CD4-positive, alpha-beta T cell treated with Interleukin-21 for 1 hour (primary cell): ENCODE measurements around the gene STK33.

ENCODE experiments used
- DNase-seq: peaks from one replicate; pipeline ENCODE4 v3.0.0-alpha.2; 2020

Gene STK33

DNA sequence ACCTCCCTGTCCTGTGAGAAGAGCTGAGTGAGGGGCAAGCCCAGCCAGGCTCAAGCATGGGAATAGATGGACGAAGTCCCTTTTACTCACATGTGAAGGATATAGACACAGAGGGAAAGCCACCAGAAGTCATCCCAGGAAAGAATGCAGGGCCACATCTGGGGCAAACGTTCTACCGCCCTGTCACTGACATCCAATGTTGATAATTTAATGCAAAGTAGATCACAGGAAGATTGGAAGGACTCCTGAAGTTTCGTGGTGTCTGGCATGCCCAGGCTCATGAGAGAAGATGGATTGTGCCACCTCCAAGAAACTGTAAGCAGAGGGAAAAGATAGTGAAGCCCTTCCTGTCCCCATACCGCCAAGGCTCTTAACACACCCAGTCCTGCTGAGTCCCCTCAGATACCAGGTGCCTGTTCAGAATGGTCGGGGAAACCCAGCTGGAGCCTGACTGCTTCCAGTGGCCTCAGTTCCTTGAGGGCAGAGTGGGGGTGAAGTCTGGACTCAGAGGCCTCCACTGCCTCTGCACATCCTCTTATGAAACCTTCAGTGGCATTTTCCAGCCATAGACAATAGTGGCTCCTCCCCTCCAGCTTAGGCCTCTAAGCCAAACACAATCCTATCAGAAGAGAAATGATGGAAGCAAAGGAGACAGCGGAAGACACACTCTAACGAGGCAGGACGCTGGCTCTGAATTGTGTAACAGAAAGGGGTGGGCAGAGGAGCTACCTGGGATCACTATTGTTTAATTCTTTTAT lies 7.5 kb upstream of the STK33 start:
- DNase-seq = no peak

DNA sequence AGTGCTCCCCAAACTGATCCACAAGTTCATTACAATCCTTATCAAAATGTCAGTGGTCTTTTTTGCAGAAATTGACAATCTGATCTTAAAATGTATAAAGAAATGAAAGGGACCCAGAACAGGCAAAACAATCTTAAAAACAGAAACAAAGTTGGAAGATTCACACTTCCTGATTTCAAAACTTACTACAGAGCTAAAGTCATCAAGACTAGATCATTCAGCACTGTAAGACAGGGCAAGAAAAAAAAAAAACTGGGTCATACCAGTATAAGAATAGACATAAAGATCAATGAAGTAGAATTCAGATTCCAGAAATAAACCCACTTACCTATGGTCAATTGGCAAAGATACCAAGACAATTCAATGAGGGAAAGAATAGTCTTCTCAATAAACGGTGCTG lies 4.5 kb upstream of the STK33 start:
- DNase-seq = no peak

DNA sequence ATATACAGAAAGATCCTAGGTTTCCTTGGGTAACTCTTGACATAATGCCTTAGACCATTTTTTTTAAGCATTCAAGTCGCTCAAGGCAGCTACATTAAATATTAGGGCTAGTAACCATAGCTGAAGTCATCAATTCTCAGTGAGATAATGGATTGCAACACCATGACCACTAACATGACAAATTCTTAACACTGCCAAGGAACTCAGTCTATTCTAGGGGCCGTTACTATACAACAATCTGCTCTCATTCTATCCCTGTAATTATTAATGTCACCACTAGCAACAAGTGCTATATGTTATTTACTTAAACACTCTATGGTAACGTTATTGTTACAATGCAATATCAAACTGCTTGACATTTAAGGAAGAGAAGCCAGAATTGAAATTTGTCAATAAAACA lies 3.2 kb upstream of the STK33 start:
- DNase-seq = no peak

DNA sequence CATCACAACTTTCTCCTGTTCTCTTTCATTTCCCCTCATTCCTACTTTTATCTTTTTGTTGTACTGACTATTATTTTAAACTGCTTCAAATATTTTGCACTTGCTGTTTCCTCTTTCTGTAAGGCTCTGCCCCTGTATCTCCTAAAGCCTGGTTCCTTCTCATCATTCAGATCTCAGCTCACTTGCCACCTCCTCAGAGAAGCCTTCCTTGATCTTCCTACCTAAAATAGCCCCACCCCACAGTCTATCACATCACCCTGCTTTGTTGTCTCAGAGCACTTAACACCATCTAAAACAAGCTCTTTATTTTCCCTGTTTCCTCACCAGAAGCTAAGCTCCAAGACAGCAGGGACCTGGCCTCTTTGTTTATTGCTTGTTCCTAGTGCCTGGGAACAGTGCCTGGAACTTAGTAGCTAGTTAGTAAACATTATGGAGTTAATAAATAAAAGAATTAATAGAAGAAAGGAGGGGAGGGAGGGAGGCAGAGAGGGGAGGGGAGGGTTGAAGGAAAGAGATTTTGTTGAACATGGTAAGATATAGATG lies 2.5 kb upstream of the STK33 start:
- DNase-seq = no peak

DNA sequence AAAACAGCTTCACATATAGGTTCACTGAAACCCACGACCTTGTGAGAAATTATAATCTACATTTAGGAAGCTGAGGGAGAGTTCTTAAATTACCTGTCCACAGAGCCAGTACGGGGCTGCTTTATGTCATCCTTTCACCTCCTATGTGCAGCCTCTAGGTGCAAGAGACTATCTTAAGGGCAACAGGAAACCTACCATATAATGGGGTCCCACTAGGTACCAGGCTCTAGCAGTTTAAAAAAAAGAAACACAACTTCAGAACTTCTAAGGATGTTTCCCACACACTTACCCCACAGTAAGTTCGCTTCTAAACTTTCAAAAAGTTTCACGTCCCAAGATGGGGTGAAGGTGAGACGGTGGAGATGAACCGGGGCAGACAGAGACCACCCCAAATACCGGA lies 573 bp downstream of the STK33 start:
- DNase-seq = no peak

DNA sequence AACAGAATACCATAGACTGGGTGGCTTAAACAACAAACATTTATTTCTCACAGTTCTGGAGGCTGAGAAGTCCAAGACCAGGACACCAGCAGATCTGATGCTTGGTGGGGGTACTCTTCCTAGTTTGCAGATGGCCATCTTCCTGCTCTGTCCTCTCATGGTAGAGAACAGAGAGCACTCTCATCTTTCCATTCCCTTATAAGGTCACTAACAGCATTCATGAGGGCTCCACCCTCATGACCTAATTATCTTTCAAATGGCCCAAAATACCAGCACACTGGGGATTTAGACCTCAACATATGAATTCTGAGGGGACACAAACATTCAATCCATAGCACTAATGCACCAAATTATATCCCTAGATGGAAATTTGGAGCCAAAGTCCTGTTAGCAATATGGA lies 6.1 kb downstream of the STK33 start:
- DNase-seq = no peak

DNA sequence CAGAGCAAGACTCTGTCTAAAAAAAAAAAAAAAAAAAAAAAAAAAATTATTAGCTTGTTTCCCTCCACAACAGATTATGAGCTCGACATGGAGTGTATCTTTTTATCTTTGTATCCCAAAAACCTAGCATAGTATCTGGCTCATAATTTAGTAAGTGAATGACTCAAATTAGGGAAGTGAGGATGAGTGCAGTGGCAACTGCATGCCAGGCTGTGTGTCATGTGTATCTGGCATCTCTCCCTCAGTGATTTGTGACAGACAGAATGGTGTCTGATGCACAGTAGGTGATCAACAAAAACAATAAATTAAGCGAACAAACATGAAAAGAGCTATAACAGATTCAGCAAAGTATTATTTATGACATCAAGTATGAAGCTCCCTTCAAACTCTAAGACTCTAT lies 7.2 kb downstream of the STK33 start:
- DNase-seq = no peak

DNA sequence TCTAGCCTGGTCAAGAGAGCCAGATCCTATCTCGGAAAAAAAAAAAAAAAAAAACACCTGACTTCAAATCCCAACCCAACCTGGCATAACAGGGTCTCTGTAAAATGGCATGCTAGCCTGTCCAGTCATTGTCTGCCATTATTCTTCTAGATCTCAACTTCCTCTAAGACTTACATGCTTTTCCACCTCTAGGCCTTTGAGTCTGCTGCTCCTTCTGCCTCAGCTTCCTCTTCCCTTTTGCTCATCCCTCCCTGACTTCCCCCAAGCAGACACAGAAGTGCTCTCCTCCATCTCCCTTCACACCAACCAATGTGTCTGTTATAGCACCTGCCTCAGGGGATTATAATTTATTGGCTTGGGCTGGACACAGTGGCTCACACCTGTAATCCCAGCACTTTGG lies 7.8 kb downstream of the STK33 start:
- no peak for DNase-seq

DNA sequence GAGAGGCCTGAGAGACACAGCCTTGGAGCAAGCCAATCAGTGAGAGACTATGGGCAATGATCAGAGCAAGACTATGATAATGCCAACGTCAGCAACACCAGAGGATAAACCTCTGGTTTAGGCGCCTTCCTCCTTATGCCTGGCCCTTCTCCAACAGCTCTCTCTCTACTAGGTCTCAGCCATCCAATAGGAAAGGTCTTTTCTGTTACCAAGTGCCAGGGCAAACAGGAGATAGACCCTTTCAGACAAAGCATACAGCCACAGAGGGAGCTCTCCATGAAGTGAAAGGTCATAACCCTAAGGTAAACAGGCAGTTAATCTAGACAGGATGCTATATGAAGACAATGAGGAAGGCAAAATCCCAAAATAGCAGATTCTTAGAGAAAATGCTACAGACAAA lies 9.5 kb downstream of the STK33 start:
- no peak for DNase-seq

DNA sequence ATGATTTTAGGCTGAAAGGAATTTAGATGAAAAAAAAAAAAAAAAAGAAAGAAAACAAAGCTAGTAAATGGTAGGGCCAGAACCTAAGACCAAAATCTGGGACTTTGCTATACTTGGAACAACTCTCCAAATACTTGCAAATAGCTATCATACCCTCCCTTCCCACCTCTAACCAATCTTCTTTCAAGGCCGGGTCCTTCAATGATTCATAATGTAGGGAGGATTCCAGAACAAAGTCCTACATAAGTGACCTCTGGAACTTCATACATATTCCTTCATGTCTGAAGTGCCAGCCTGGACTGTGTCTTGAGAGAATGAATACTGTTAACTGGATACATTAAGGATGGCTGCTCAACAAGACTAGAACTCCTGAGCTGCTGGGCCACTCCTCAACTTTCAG lies 9.9 kb downstream of the STK33 start:
- DNase-seq = no peak

DNA sequence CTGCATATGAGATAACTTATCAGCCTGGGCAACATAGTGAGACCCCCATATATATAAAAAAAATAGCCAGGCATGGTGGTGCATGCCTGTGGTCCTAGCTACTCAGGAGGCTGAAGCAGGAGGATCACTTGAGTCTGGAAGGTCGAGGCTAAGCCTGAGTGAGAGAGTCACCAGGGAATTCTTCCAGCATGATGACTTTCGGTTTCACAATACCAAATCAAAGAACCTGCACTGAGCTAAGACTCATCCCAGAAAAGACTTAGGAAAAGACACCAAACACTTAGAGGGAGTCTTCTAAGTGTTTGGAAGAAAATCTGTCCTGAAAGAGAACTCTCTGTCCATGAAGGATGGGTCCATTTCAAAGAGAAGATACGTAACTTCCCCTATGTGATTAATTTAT lies 12.7 kb downstream of the STK33 start:
- DNase-seq = no peak

DNA sequence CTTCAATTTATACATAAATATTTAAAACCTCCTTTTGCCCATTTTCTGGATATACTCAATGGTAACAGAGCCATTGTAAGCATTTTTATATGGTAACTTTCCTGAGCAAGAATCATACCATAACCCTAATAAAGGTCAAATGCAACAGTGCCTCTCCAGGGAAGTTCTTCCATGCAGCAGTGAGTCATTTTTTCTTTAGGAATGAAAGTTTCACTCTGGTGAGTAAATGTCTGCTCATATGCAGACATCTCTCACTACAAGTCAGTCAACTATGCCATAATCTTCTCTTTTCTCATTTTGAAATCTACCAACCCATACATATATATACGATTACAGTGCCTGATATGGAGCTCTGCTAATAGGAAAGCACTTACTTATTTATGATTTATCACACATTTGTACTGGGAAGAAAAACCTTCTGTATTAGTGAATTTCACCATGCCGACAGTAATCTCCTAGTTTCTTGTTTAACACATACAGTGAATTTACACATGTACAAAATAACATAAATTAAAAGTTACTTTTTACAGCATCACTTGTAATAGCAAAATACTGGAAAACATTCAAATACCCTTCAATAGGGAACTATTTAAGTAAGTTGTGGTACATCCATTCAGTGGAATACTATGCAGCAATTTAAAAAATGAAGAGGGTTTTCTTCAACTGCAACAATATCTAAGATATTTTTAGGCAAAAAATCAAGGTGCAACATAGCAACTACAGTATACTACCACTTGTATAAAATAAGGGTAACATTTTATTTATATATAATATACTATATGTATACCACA lies 16.0 kb downstream of the STK33 start:
- DNase-seq = no peak

DNA sequence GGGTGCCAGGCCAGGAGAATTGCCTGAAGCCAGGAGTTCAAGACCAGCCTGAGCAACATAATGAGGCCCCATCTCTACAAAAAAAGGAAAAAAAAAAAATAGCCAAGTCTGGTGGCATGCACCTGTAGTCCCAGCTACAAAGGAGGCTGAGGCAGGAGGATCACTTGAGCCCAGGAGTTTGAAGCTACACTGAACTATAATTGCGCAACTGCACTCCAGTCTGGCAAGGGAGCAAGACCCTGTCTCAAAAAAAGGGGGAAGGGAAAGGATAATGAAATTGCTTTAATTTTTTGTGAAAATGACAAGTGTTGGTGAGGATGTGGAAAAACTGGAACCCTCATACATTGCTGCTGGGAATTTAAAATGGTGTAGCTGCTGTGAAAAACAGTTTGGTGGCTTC lies 19.2 kb downstream of the STK33 start:
- no peak for DNase-seq

DNA sequence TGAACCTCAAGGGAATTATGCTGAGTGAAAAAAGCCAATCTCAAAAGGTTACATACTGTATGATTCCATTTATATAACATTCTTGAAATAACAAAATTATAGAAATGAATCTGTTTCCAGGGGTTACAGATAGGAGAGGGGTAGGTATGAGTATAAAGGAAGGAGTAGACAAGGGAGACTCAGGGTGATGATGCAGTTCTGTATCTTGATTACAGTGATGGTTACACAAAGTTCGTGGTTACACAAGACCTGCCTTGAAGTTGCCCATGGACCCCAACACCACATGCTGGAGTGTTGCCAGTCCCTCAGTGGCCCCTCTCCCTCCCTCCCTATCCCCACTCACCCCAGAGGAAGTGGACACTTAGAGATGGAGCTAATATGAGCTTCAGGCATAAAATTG lies 20.3 kb downstream of the STK33 start:
- no peak for DNase-seq

DNA sequence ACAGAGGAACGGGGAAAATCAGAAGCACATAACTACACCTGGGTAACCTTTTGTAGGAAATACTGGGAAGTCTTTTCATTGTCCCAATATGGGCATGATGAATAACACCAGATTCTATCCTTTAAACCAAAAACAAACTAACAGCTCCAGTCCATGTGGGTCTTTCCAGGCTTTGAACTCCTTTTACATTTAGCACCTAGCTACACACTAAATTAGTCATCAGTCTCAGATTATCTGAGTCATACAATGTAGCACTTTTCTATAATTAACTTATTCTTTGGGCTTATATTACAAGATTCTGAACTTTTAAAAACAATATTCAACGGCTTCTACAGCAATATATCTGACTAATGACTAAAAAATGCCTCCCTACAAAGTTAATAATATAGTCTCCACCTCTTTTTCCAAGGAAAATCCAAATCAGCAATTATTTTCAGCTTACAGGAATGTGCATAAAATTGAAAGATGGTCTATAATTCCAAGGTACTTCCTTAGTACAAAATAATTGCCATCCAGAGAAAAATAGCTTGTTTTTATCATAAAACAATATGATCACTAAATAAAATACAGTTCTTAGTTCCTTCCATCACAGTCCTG lies 26.3 kb downstream of the STK33 start:
- DNase-seq = no peak

DNA sequence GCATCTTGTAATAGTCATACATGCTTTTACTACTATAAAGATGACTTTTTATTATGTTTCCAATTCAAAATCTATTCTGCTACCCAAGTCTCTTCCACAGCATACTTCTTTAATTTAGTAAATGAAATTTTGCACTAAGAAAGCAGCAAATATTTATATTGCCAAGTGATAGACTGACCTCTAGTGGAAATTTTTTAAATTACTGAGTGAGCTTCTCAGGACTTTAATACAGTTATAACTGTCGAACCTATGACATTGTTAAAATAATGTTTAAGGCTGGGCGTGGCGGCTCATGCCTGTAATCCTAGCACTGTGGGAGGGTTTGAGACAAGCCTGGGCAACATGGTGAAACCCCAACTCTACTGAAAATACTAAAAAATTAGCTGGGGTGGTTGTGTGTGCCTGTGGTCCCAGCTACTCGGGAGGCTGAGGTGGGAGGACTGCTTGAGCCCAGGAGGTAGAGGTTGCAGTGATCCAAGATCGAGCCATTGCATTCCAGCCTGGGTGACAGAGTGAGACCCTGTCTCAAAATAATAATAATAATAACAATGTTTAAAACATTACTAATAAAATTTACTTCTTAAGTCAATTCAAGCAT lies 27.3 kb downstream of the STK33 start:
- peak; percentile 44 for DNase-seq

DNA sequence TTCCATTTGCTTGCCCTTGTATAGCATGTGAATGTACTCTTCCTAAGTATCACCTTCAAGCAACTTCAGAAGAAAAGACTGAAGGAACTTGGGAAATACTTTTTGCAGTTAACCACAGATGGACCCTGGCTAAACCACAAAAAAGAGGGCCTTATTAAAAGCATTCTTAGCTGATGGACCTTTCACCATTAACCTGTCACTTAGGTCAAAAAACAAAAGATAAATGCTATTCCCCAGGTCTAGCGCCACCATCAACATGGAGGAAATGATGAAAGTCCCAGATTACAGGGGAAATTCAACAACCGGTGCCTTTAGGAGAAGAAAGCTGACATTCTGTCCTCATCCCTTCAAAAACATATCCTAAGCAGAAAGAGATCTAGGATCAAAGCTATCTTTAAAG lies 29.5 kb downstream of the STK33 start:
- no peak for DNase-seq

DNA sequence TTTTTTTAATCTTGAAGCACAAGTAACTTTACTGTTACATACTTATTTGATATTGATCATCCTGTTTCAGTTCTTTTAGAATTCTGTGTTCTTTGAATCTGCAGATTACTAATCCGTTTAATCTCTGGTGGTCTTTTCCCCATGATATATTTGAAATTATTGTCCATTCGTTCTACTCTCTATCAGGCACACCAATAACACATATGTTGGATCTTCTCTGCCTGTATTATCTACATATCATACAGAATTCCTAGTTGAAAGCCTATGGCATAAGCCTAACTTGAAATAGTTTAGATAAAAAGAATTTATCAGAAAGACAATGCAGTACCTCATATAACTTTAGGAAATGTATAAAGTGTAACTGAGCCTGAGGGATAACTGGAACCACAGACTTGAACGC lies 32.6 kb downstream of the STK33 start:
- DNase-seq = no peak

DNA sequence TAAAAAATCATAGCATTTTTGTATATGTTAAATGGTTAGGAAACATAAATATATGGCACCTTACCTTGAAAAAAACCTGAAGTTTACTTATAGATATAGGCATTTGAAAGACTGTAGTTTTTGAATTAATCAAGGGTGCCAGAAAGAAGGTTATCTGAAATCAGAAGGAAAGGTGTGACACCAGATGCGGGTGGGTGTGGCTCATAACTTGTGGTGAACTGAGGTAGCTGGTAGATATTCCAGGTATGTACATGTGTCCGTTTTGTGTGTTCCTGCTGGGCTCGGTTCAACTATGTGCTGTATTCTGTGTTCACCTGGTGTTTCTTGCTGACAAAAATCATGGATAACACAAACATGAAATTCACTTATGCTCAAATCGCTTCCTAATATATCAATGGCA lies 35.6 kb downstream of the STK33 start:
- DNase-seq = no peak

DNA sequence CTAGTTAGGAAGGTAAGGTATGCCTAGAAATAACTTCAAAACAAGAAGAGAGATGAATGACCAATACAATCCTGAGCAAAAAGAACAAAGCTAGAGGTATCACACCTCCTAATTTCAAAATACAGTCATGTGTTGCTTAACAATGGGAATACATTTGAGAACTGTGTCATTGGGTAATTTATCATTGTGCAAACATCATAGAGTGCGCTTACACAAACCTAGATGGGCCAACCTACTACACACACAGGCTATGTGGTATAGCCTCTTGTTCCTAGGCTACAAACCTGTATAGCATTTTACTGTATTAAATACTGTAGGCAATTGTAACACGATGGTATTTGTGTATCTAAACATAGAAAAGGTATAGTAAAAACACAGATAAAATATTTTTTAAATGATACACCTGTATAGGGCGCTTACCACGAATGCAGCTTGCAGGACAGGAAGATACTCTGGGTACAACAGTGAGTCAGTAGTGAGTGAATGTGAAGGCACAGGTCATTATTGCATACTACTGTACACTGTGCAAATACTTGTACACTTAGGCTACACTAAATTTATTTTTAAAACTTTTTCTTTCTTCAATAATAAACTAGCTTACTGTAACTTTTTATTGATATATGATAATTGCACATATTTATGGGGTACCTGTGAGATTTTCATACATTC lies 48.2 kb downstream of the STK33 start:
- DNase-seq = no peak

DNA sequence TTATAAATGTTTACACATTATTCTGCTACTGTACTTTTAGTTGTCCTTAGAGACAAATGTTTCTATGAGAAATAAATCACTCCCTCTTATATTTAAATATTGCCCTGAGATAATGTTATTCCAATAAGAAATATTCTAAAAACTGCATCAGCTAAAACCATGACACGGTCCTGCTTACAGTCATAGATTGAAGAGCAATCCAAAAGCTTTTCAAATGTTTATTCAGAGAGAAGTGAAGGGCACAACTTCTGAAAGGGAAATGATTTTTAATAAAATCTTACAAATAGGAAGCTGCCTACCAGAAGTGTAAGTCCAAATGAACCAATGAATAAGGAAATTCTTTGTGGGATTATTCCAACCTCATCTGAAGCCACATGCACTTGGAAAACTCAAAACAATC lies 49.2 kb downstream of the STK33 start:
- DNase-seq = no peak

DNA sequence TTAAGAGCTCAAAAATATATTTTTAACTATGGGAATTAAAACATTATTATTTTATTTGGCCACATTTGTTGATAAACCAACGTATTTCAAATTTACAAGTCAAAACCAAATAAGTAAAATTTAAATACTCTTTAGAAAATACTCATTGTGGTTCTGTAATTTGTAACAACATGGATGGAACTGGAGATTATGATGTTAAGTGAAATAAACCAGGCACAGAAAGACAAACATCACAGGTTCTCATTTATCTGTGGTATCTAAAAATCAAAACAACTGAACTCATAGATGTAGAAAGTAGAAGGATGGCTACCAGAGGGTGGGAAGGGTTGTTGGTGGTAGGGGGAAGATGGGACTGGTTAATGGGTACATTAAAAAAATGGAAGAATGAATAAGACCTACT lies 50.8 kb downstream of the STK33 start:
- DNase-seq = no peak

DNA sequence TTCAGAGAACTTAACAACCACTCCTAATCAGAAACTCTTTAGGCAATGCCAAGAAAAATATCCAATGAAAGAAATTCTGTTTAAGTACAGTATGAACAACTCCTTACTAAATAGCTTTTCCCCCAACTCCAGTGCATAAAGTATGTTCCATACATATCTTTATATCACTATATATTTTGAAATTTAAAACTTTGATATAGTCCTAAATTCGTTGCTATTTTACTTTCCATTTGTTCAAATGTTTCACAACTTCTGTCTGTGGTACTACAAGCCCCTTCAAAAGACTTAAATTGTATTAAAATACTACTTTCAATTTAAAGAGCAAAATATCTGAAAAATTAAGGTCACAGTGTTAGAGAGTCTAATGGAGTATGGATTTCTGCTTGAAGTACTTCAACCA lies 52.6 kb downstream of the STK33 start:
- no peak for DNase-seq
